Measurements from ENCODE around the gene TLX2.
A peak's percentile ranks its signal among the peaks of the same experiment; 100 is the strongest.

Gene TLX2

DNA sequence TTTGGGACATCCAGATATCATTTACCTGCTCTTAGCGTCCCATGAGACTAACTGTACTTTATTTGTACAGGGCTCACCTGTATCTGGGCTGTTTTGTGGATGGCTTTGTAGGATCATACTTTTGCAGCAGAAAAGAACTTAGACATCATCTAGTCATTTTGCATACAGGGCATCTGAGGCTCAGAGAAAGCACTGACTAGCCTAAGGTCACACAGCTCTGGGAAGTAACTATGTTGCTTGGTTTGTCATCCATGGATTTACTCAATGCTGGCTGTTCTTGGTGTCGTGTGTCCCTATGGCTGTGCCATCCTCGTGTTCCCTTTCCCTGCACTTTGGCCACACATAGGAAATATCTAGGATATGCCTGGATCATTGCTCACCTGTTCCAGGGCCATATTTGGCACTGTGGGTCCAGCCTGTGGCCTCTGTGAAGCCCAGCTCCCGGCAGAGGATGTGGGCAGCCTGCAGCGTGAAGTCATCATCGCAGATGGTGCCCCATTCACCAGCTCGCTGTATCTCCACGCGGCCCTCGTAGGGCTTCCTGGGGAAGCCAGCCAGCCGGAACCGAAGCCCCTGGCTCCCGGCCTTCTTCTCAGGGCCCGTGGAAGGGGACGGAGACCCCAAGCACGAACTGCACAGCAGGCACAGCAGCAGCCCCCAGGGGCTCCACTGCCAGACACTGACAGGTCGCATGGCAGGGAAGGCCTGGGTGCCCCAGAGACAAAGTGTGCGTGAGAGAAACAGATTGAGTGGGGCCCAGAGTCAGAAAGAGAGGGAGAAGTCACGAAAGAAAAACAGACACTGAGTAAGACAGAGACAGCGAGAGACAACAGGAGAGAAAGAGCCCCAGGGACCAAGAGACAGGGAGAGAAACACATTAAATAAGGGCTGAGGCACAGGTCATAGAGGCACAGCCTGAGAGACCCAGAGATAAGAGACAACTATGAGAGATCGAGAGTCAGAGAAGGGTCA lies 38.0 kb downstream of the TLX2 start:
- peak overlapping the region in 8 of 11 experiments; percentile 10 to 60 (median 24); a peak in 11 of 22 replicates for H3K9ac ChIP-seq
- H3K4me3 ChIP-seq = peak overlapping the region in 1 of 10 experiments; percentile 80; a peak in 1 of 20 replicates
- H3K4me2 ChIP-seq = peak overlapping the region; percentile 68 to 100 (median 98)
- H4K20me1 ChIP-seq = peaks cover 0 to 22% (median 12%) of the 10 kb centered on the region in 11 experiments; a peak in 11 of 22 replicates
- peaks cover 42 to 50% (median 46%) of the 10 kb centered on the region in 11 experiments for H3K27me3 ChIP-seq
- H3K4me1 ChIP-seq = peaks cover 34 to 48% (median 40%) of the 10 kb centered on the region in 10 experiments
- TF ChIP-seq Cebpa-rat (IDR thresholded peaks at IDR 0.05) = no peak
- H3K9me3 ChIP-seq (replicated peaks in 1 of 11) = peaks cover 19 to 26% (median 22%) of the 10 kb centered on the region in 11 experiments
- peaks cover 0 to 47% (median 20%) of the 10 kb centered on the region in 11 experiments; a peak in 21 of 22 replicates for H3K36me3 ChIP-seq
- peak overlapping the region in 8 of 11 experiments; percentile 6 to 92 (median 83); a peak in 13 of 22 replicates for H3K27ac ChIP-seq

DNA sequence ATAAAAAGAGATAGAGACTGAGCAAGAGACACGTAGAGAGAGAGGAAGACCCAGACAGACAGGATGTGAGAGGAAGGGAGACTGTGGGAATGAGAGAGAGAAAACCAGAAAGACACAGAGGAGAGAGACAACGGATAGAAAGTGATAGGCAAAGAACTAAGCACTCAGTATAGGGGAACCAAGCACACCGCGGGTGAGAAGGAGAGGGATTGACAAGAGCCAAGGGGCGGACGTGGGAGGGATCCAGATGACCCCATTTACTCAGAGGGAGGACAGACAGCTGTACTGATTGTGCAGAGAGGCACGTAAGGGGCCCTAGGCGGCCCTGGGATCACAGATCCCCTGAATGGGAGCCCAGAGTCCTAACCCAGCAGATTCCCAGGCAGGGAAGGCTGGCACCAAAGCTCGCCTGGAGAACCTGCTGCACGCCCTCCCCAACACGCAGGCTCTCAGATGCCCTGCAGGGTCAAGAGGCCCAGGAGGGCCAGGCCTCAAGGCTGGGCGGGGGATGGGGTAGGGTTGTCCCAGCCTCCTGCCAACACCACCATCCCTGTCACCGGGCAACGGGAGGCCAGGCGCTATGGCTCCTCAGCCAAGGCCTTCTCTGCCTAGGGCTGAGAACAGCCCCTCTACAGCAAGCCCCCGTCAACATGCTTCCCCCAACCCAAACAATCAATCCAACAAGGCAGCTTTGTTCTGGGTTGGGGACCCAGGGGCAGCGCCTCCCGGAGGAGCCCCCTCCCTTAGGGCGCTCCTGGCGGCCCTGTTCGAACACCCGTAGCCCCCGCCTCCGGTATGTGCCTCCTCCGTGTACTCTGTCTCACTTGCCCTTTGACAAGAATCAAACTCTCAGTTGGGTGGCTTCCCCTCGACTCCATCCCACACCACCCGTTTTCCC lies 38.9 kb downstream of the TLX2 start:
- H3K4me3 ChIP-seq = peak overlapping the region; percentile 78 to 97 (median 86); a peak in 19 of 20 replicates
- peaks cover 0 to 23% (median 12%) of the 10 kb centered on the region in 11 experiments; a peak in 11 of 22 replicates for H4K20me1 ChIP-seq
- peaks cover 19 to 26% (median 21%) of the 10 kb centered on the region in 11 experiments for H3K9me3 ChIP-seq (replicated peaks in 1 of 11)
- peak overlapping the region in 10 of 11 experiments; percentile 81 to 92 (median 83); a peak in 17 of 22 replicates for H3K27ac ChIP-seq
- peak overlapping the region; percentile 83 to 93 (median 86); a peak in 18 of 22 replicates for H3K9ac ChIP-seq
- peaks cover 0 to 56% (median 21%) of the 10 kb centered on the region in 11 experiments; a peak in 21 of 22 replicates for H3K36me3 ChIP-seq
- H3K27me3 ChIP-seq = peaks cover 32 to 41% (median 37%) of the 10 kb centered on the region in 11 experiments
- TF ChIP-seq Cebpa-rat (IDR thresholded peaks at IDR 0.05) = no peak
- H3K4me1 ChIP-seq = peaks cover 34 to 49% (median 43%) of the 10 kb centered on the region in 10 experiments
- H3K4me2 ChIP-seq = peak overlapping the region; percentile 68 to 100 (median 98)

DNA sequence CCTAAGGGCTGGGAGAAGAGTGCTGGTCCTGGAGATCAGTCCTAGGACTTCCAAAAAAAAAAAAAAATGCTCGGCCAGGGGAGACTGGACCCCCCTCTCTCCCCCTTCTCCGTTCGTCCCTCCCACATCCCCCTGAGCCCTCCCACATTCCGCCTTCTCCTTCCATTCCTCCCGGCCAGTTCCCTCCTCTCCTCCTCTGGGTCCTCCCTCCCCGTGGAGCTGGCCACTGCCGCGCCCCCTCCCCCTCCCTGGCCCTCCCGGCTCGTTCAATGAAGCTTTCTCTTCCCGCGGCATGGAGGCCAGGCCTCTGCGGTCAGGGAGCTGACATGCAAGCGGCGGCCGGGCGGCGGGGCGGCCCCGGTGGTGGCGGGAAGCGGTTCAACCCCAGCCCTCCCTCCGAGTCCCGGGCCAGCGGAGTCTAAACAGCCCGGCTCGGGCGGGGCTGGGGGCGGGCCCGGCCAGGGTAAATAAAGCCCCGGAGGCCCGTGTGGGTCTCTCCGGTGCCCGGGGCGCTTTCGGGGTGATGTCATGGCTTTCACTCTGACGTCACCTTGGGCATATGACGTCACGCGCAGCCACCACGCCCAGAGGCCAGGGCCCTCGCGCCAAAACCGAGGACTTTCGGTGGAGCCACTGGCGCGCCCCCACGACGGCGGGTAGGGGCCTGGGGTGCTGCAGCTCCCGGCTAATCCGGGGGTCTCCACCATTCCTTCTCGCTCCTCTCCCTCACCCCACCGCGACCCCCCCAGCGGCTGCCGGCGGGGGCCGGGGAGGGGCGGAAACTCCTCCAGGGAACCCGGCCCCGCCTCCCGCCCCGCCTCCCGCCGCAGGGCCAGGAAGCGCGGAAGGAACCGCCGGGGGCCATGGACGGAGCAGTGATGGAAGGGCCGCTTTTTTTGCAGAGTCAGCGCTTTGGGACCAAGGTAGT lies 39.9 kb downstream of the TLX2 start, which contains the start of the genes DOK1 and LOXL3:
Gene DOK1 (plus strand): TSS at position 829 of the 928 bp plus-strand sequence. CDS start 35 bp downstream, at position 864.
Gene LOXL3 (minus strand): TSS at position 51 of the 928 bp plus-strand sequence. CDS start 1,308 bp downstream, outside the sequence.
- peak within 1 kb of the TSS; percentile 81 to 92 (median 83) for H3K27ac ChIP-seq

GRCh38 chr2:74554820-74555531 lies 40.7 kb downstream of the TLX2 start:
- H3K4me2 ChIP-seq = peak overlapping the region; percentile 91 to 100 (median 98)
- H3K4me1 ChIP-seq = peaks cover 34 to 65% (median 45%) of the 10 kb centered on the region in 10 experiments
- peak overlapping the region; percentile 78 to 97 (median 86) for H3K4me3 ChIP-seq
- peaks cover 0 to 23% (median 12%) of the 10 kb centered on the region in 11 experiments; a peak in 11 of 22 replicates for H4K20me1 ChIP-seq
- peak overlapping the region; percentile 83 to 93 (median 86) for H3K9ac ChIP-seq
- H3K27me3 ChIP-seq = peaks cover 14 to 23% (median 19%) of the 10 kb centered on the region in 11 experiments
- peak overlapping the region; percentile 81 to 92 (median 83) for H3K27ac ChIP-seq
- peaks cover under 1 to 8% (median 4%) of the 10 kb centered on the region in 11 experiments; a peak in 16 of 22 replicates for H3K9me3 ChIP-seq (replicated peaks in 1 of 11)
- H3K36me3 ChIP-seq = peaks cover 0 to 50% (median 21%) of the 10 kb centered on the region in 11 experiments; a peak in 19 of 22 replicates
- no peak for TF ChIP-seq Cebpa-rat (IDR thresholded peaks at IDR 0.05)

More for the DNA sequence above, 39.9 kb downstream of the TLX2 start, which contains the start of the genes DOK1 and LOXL3:
- Histone ChIP-seq H3K4me1 (peaks cover 34 to 57% (median 44%) of the 10 kb centered on the region in 10 experiments), H3K36me3 (peaks cover 0 to 59% (median 21%) of the 10 kb centered on the region in 11 experiments; a peak in 21 of 22 replicates), H3K9ac (peak within 1 kb of the TSS; percentile 83 to 93 (median 86)), H3K4me2 (peak within 1 kb of the TSS; percentile 91 to 100 (median 98)), H3K4me3 (peak within 1 kb of the TSS; percentile 78 to 97 (median 86)), H4K20me1 (peaks cover 0 to 23% (median 12%) of the 10 kb centered on the region in 11 experiments; a peak in 11 of 22 replicates), H3K27me3 (peaks cover 22 to 31% (median 27%) of the 10 kb centered on the region in 11 experiments), H3K9me3 (replicated peaks in 1 of 11) (peaks cover 9 to 16% (median 12%) of the 10 kb centered on the region in 11 experiments)
- TF ChIP-seq Cebpa-rat (IDR thresholded peaks at IDR 0.05) = no peak

DNA sequence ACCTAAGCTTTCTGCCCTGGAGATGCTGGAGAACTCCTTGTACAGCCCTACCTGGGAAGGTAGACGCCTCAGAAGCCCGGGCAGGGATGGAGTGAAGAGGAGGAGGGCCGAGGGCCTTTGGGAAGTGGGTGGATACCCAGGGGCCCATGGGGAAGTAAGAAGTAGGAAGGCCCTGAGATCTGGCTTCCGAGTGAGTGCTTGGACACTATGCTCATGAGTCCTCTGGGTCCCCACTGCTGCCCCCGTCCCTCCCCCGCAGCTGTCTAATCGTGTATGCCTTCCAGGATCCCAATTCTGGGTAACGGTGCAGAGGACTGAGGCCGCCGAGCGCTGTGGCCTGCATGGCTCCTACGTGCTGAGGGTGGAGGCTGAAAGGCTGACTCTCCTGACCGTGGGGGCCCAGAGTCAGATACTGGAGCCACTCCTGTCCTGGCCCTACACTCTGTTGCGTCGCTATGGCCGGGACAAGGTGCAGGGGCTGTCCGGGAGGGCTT lies 41.4 kb downstream of the TLX2 start:
- H3K27me3 ChIP-seq = peaks cover 7 to 16% (median 12%) of the 10 kb centered on the region in 11 experiments

DNA sequence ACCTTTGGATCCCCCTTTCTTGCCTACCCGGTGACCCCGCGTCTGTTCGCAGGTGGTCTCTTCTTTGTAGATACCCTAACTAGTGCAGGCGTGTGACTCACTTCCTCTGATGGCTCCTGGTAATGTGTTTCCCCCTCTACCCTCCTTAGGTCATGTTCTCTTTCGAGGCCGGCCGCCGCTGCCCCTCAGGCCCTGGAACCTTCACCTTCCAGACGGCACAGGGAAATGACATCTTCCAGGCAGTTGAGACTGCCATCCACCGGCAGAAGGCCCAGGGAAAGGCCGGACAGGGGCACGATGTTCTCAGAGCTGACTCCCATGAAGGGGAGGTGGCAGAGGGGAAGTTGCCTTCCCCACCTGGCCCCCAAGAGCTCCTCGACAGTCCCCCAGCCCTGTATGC lies 41.9 kb downstream of the TLX2 start:
- Histone ChIP-seq H3K4me1 (peaks cover 40 to 74% (median 54%) of the 10 kb centered on the region in 10 experiments), H3K9me3 (replicated peaks in 1 of 11) (no peaks in the 10 kb centered on the region), H3K9ac (peak overlapping the region in 8 of 11 experiments; percentile 85 to 93 (median 87); a peak in 11 of 22 replicates), H3K36me3 (peaks cover 0 to 39% (median 21%) of the 10 kb centered on the region in 11 experiments; a peak in 19 of 22 replicates), H4K20me1 (peaks cover 0 to 23% (median 12%) of the 10 kb centered on the region in 11 experiments; a peak in 11 of 22 replicates), H3K4me3 (peak overlapping the region in 6 of 10 experiments; percentile 80 to 97 (median 88); a peak in 12 of 20 replicates), H3K27ac (peak overlapping the region in 5 of 11 experiments; percentile 83 to 92 (median 85); a peak in 6 of 22 replicates), H3K4me2 (peak overlapping the region; percentile 91 to 100 (median 98); a peak in 20 of 22 replicates), H3K27me3 (peaks cover 2 to 11% (median 7%) of the 10 kb centered on the region in 11 experiments)
- no peak for TF ChIP-seq Cebpa-rat (IDR thresholded peaks at IDR 0.05)

More for the DNA sequence above, 41.4 kb downstream of the TLX2 start:
- H3K36me3 ChIP-seq = peaks cover 0 to 44% (median 21%) of the 10 kb centered on the region in 11 experiments; a peak in 19 of 22 replicates
- 0 out of 22 replicates have a peak, but pooled peaks cover 0 to under 1% (median 0%) of the 10 kb centered on the region in 11 experiments for H3K9me3 ChIP-seq (replicated peaks in 1 of 11)
- H3K9ac ChIP-seq = peak overlapping the region; percentile 83 to 93 (median 86)
- peaks cover 0 to 23% (median 12%) of the 10 kb centered on the region in 11 experiments; a peak in 11 of 22 replicates for H4K20me1 ChIP-seq
- TF ChIP-seq Cebpa-rat (IDR thresholded peaks at IDR 0.05) = no peak
- H3K4me1 ChIP-seq = peaks cover 40 to 72% (median 52%) of the 10 kb centered on the region in 10 experiments
- peak overlapping the region; percentile 91 to 100 (median 98) for H3K4me2 ChIP-seq
- peak overlapping the region; percentile 78 to 97 (median 86) for H3K4me3 ChIP-seq
- H3K27ac ChIP-seq = peak overlapping the region in 9 of 11 experiments; percentile 81 to 92 (median 83); a peak in 15 of 22 replicates
